GM12878 (cell line): Measurements from ENCODE around the gene AFAP1. TPM values are rescaled to one million over a fixed set of nuclear protein-coding genes. Genes with fewer than 3 reads are reported as not detected.

Source experiments
- BHLHE40 ChIP-seq, 2 experiments: fragments of 450-650 bp in 1 of 2; IDR thresholded peaks; 2 replicates each; pipeline ENCODE4 v1.6.1; 2011 to 2017; ENCODE audit warnings: low read depth in 2 of 2, borderline replicate concordance in 1 of 2, improper control_type of control experiment in 1 of 2, low read length in 1 of 2, mild to moderate bottlenecking in 1 of 2
- BMI1 ChIP-seq: fragments of 450-650 bp; IDR thresholded peaks from 2 replicates; pipeline ENCODE4 v1.6.1; 2016; ENCODE audit warnings: mild to moderate bottlenecking, moderate library complexity, borderline replicate concordance
- CHD4 ChIP-seq: fragments of 200-600 bp; sonication (generic); IDR thresholded peaks from 2 replicates; pipeline ENCODE4 v1.6.1; 2016; ENCODE audit warnings: mild to moderate bottlenecking
- CUX1 ChIP-seq: IDR thresholded peaks from 2 replicates; pipeline ENCODE4 v1.6.1; 2012; ENCODE audit warnings: improper control_type of control experiment, low read depth, low read length; ENCODE audit not compliant: insufficient replicate concordance
- FOXM1 ChIP-seq: IDR thresholded peaks from 2 replicates; pipeline ENCODE4 v1.6.1; 2012; ENCODE audit warnings: low read depth, mild to moderate bottlenecking, inconsistent platforms, low read length, moderate library complexity
- GABPA ChIP-seq: IDR thresholded peaks from 2 replicates; pipeline ENCODE4 v1.6.1; 2014; ENCODE audit warnings: antibody characterized with exemption, low read depth, mild to moderate bottlenecking, inconsistent platforms
- KDM1A ChIP-seq: fragments of 200-600 bp; sonication (generic); IDR thresholded peaks from 2 replicates; pipeline ENCODE4 v1.6.1; 2016; ENCODE audit warnings: borderline replicate concordance
- PRDM15 ChIP-seq: fragments of 450-650 bp; formaldehyde crosslinking; IDR thresholded peaks from 2 replicates; pipeline ENCODE4 v1.4.0; 2020; ENCODE audit warnings: mild to moderate bottlenecking, moderate library complexity
- RELB ChIP-seq: fragments of 450-650 bp; IDR thresholded peaks from 2 replicates; pipeline ENCODE4 v1.6.1; 2017; ENCODE audit warnings: low read depth, mild to moderate bottlenecking, moderate library complexity
- SMAD5 ChIP-seq: IDR thresholded peaks from 2 replicates; pipeline ENCODE4 v1.6.1; 2016; ENCODE audit warnings: antibody characterized with exemption, low read depth
- TARDBP ChIP-seq: IDR thresholded peaks from 2 replicates; pipeline ENCODE4 v1.6.1; 2016; ENCODE audit warnings: borderline replicate concordance
- polyA plus RNA-seq, 11 experiments: library from polyadenylated mRNA; depleted of rRNA in 4 of 11; unstranded in 6 of 11; stranded (reverse) in 5 of 11; fragments of >200 nt; fragmentation: Nextera tagmentation in 4 of 11; fragmentation: Illumina TruSeq in 1 of 11; extraction: Ambion mirVana in 4 of 11; extraction: Trizol in 1 of 11; gene quantifications; 1 replicate in 1 of 11; 2 replicates in 10 of 11; pipeline versions ENCODE4 v1.2.1 to v1.2.3, GENCODE V29; 2011 to 2016; ENCODE audit warnings: inconsistent platforms in 2 of 11, missing spikeins in 2 of 11, low read depth in 1 of 11
- total RNA-seq, 4 experiments: library from RNA; depleted of rRNA in 3 of 4; stranded (reverse); fragments of >200 nt in 3 of 4; fragmentation: Illumina TruSeq in 1 of 4; extraction: Trizol in 1 of 4; gene quantifications; 2 replicates each; pipeline versions ENCODE4 v1.2.1 to v1.2.3, GENCODE V29; 2013 to 2021

The AFAP1 gene
- total and polyA plus RNA-seq, 10 of the 15 experiments (the other 5 are each of a cell fraction or from before 2014, with no cell fraction given): 0.02 to 0.23 (median 0.09) TPM; not detected in 1

GRCh38 chr4:7841894-7842293 lies 97.8 kb downstream of the AFAP1 start (continued):
- TF ChIP-seq RELB: no peak
- TF ChIP-seq GABPA: no peak
- TF ChIP-seq FOXM1: no peak
- TF ChIP-seq SMAD5: no peak
- no peak for TF ChIP-seq PRDM15 (CRISPR knock-in tag)
- no peak for TF ChIP-seq BHLHE40 (IDR thresholded peaks at IDR 0.05; ENCODE audit: borderline replicate concordance in 1 of 2, low read depth in 2 of 2, low read length in 1 of 2)
- no peak for TF ChIP-seq KDM1A
- TF ChIP-seq CHD4: no peak
- no peak for TF ChIP-seq CUX1
- no peak for TF ChIP-seq TARDBP
- no peak for TF ChIP-seq BMI1
